K562 (cell line): ENCODE measurements around the gene SLC5A11. TPM values are rescaled to one million over a fixed set of nuclear protein-coding genes. Genes with fewer than 3 reads are reported as not detected.

Experiments used
- ATAC-seq: fragments of 200-7000 bp; cut with Tn5 transposase; 3 replicates; pipeline ENCODE4 v1.9.1; 2020; ENCODE audit warnings: moderate library complexity
- BruUV-seq: library from RNA; stranded (reverse); fragments of 400-500 nt; replicated peaks from 2 replicates; lab custom pipeline; 2021; lab: Mats Ljungman, UMichigan
- CTCF ChIA-PET: fragments of 300-600 bp; formaldehyde crosslinking; extraction: SDS; loops from one replicate; lab custom pipeline; 2021; ENCODE audit warnings: low intra/inter-chr PET ratio; lab: Yijun Ruan, JAX
- POLR2A ChIA-PET: fragments of 300-600, 350-650 bp; sonication (Branson Sonifier 250); formaldehyde crosslinking; extraction: SDS; loops from one replicate; lab custom pipeline; 2021; ENCODE audit warnings: antibody characterized with exemption, inconsistent platforms; lab: Yijun Ruan, JAX
- DNase-seq, 4 experiments: peaks; one replicate each; pipeline versions ENCODE4 v3.0.0 to v3.0.0-alpha.2; 2011 to 2018; ENCODE audit warnings: low spot score in 3 of 4, mixed read lengths in 3 of 4; ENCODE audit errors: extremely low read depth in 1 of 4
- FAIRE-seq: peaks from 2 replicates; lab custom pipeline; 2011; peaks lifted over from hg19 to GRCh38; lab: Jason Lieb, UNC
- H2AFZ ChIP-seq: 2 replicates; pipeline ENCODE4 v1.6.0; 2011; ENCODE audit warnings: low read depth, low read length, control low read depth, inconsistent platforms
- H3K27ac ChIP-seq: fragments of 200-600 bp; 3 replicates; pipeline ENCODE4 v1.8.0; 2011; ENCODE audit warnings: low read depth, mild to moderate bottlenecking, control low read depth, inconsistent platforms, low read length, moderate library complexity, mixed read lengths; ENCODE audit errors: extremely low read depth
- H3K27me3 ChIP-seq, 2 experiments: fragments of 300-600 bp in 1 of 2; 2 replicates in 1 of 2; 3 replicates in 1 of 2; pipeline versions ENCODE4 v1.6.0 to v1.8.0; 2011; ENCODE audit warnings: inconsistent platforms in 2 of 2, low read length in 2 of 2, mild to moderate bottlenecking in 1 of 2, mixed read lengths in 1 of 2, moderate library complexity in 1 of 2; ENCODE audit not compliant: control insufficient read depth in 2 of 2, insufficient read depth in 2 of 2
- H3K36me3 ChIP-seq: fragments of 300-600 bp; 3 replicates; pipeline ENCODE4 v1.8.0; 2011; ENCODE audit warnings: mild to moderate bottlenecking, low read length, inconsistent platforms; ENCODE audit not compliant: control insufficient read depth, insufficient read depth
- H3K4me1 ChIP-seq, 2 experiments: fragments of 200-600 bp in 1 of 2; replicated peaks in 1 of 2; 2 replicates in 1 of 2; 3 replicates in 1 of 2; pipeline versions ENCODE4 v1.5.1 to v1.8.0; 2011; ENCODE audit warnings: inconsistent platforms in 2 of 2, low read length in 2 of 2, mild to moderate bottlenecking in 1 of 2, mixed read lengths in 1 of 2, moderate library complexity in 1 of 2; ENCODE audit not compliant: control insufficient read depth in 2 of 2, insufficient read depth in 2 of 2
- H3K4me2 ChIP-seq: 2 replicates; pipeline ENCODE4 v1.6.1; 2011; ENCODE audit warnings: low read length, control low read depth, inconsistent platforms, mixed read lengths; ENCODE audit not compliant: insufficient read depth
- H3K4me3 ChIP-seq: fragments of 200-600 bp; sonication (generic), shearing (Covaris generic); 2 replicates; pipeline ENCODE4 v1.5.1; 2016; ENCODE audit warnings: control low read depth, inconsistent platforms
- H3K79me2 ChIP-seq: fragments of 200-600 bp; 3 replicates; pipeline ENCODE4 v1.8.0; 2011; ENCODE audit warnings: low read length, inconsistent platforms; ENCODE audit not compliant: control insufficient read depth, insufficient read depth
- H3K9ac ChIP-seq, 2 experiments: 2 replicates each; pipeline versions ENCODE4 v1.6.0 to v1.6.1; 2011; ENCODE audit warnings: low read depth in 2 of 2, low read length in 2 of 2, control low read depth in 1 of 2, inconsistent platforms in 1 of 2, mild to moderate bottlenecking in 1 of 2, mixed read lengths in 1 of 2; ENCODE audit not compliant: insufficient read depth in 1 of 2
- H3K9me1 ChIP-seq: one replicate; pipeline ENCODE4 v1.6.0; 2011; ENCODE audit warnings: inconsistent platforms, mild to moderate bottlenecking, low read length, moderate library complexity; ENCODE audit not compliant: control insufficient read depth, insufficient read depth
- H3K9me3 ChIP-seq: replicated peaks from 2 replicates; pipeline ENCODE4 v1.5.1; 2011; ENCODE audit warnings: low read depth, low read length, inconsistent platforms; ENCODE audit not compliant: control insufficient read depth, insufficient read depth
- H4K20me1 ChIP-seq: replicated peaks from 2 replicates; pipeline ENCODE4 v1.6.1; 2011; ENCODE audit warnings: low read length, inconsistent platforms, mixed read lengths; ENCODE audit not compliant: control insufficient read depth, insufficient read depth
- ARID2 ChIP-seq: fragments of 450-650 bp; IDR thresholded peaks from 2 replicates; pipeline ENCODE4 v1.6.1; 2017; ENCODE audit warnings: antibody characterized with exemption, mild to moderate bottlenecking
- CHCHD3 ChIP-seq: fragments of 250-450 bp; sonication (Bioruptor Pico); IDR thresholded peaks from 2 replicates; pipeline ENCODE4 v2.1.2; 2022; ENCODE audit warnings: mild to moderate bottlenecking
- DACH1 ChIP-seq: fragments of 450-650 bp; IDR thresholded peaks from 2 replicates; pipeline ENCODE4 v1.6.1; 2018; ENCODE audit not compliant: partially characterized antibody
- DIDO1 ChIP-seq: fragments of 450-650 bp; IDR thresholded peaks from 2 replicates; pipeline ENCODE4 v1.6.1; 2016; ENCODE audit warnings: low read depth, missing biosample characterization, missing genetic modification characterization
- GATA2 ChIP-seq: sonication (generic); formaldehyde crosslinking; IDR thresholded peaks from 2 replicates; pipeline ENCODE4 v1.4.0; 2020; ENCODE audit warnings: mild to moderate bottlenecking, missing genetic modification reagents
- HDAC3 ChIP-seq: fragments of 450-650 bp; IDR thresholded peaks from 2 replicates; pipeline ENCODE4 v1.6.1; 2018; ENCODE audit warnings: borderline replicate concordance, mild to moderate bottlenecking, moderate library complexity; ENCODE audit not compliant: partially characterized antibody
- MYNN ChIP-seq, 2 experiments: sonication (generic); formaldehyde crosslinking in 1 of 2; IDR thresholded peaks; 2 replicates each; pipeline versions ENCODE4 v1.5.0 to v1.6.1; 2016 to 2020; ENCODE audit warnings: antibody characterized with exemption in 1 of 2, missing genetic modification reagents in 1 of 2
- POLR2G ChIP-seq: fragments of 200-400 bp; formaldehyde crosslinking; IDR thresholded peaks from 2 replicates; pipeline ENCODE4 v1.6.1; 2017; ENCODE audit warnings: low read depth, mild to moderate bottlenecking, antibody characterized with exemption, low read length, moderate library complexity
- SMARCA4 ChIP-seq: fragments of 450-650 bp; IDR thresholded peaks from 2 replicates; pipeline ENCODE4 v1.6.1; 2016
- TAF7 ChIP-seq: fragments of 450-650 bp; IDR thresholded peaks from 2 replicates; pipeline ENCODE4 v1.6.1; 2016; ENCODE audit warnings: missing genetic modification characterization, missing compliant biosample characterization
- TAL1 ChIP-seq: fragments of 450-650 bp; IDR thresholded peaks from 2 replicates; pipeline ENCODE4 v1.6.1; 2016; ENCODE audit warnings: mild to moderate bottlenecking
- ZNF507 ChIP-seq: conservative IDR thresholded peaks from 2 replicates; pipeline ENCODE4 v1.6.1; 2017; ENCODE audit warnings: missing genetic modification characterization, missing compliant biosample characterization
- WGBS: fragments of 100-300 bp; shearing (Covaris generic); methylation state at CpG from one replicate; pipeline ENCODE4 v1.1.6; 2016; ENCODE audit warnings: low coverage, mixed read lengths; ENCODE audit not compliant: insufficient coverage; ENCODE audit errors: missing lambda C conversion rate; 5-methylcytosine and 5-hydroxymethylcytosine counted together
- in situ Hi-C: fragments of 300-500 bp; cut with MboI; formaldehyde crosslinking; loops from 4 replicates; pipeline ENCODE4 v1.15.0; 2018; ENCODE audit warnings: inconsistent platforms, mixed read lengths
- intact Hi-C: fragments of 100-400 bp; cut with micrococcal nuclease; formaldehyde crosslinking; loops from 2 replicates; pipeline ENCODE4 v1.14.2; 2022
- polyA plus RNA-seq, 8 experiments: library from polyadenylated mRNA; depleted of rRNA in 4 of 8; stranded (reverse) in 5 of 8; unstranded in 3 of 8; fragments of >200 nt; fragmentation: Nextera tagmentation in 2 of 8; fragmentation: Illumina TruSeq in 1 of 8; extraction: Ambion mirVana in 2 of 8; extraction: Trizol in 1 of 8; gene quantifications; 2 replicates each; pipeline versions ENCODE4 v1.2.1 to v1.2.3, GENCODE V29; 2011 to 2014; ENCODE audit warnings: inconsistent platforms in 1 of 8, missing spikeins in 1 of 8
- total RNA-seq, 7 experiments: library from RNA; depleted of rRNA in 6 of 7; stranded (reverse); fragments of >200 nt in 6 of 7; fragmentation: Illumina TruSeq in 2 of 7; extraction: Trizol in 2 of 7; gene quantifications; 2 replicates each; pipeline versions ENCODE4 v1.2.1 to v1.2.3, GENCODE V29; 2011 to 2021; ENCODE audit warnings: low replicate concordance in 1 of 7
- TF ChIP-seq, protein P1 (sequence below): fragments of 450-650 bp; IDR thresholded peaks from 2 replicates; pipeline ENCODE4 v1.7.0; 2016; ENCODE audit warnings: borderline replicate concordance
- TF ChIP-seq, protein P2 (sequence below), 2 experiments: fragments of 450-650 bp; IDR thresholded peaks; 2 replicates each; pipeline ENCODE4 v1.6.1; 2018; ENCODE audit warnings: mild to moderate bottlenecking in 2 of 2, low read depth in 1 of 2; ENCODE audit not compliant: partially characterized antibody in 2 of 2
- TF ChIP-seq, protein P3 (sequence below), 2 experiments: fragments of 450-650 bp; conservative IDR thresholded peaks; 2 replicates each; pipeline ENCODE4 v1.6.1; 2017; ENCODE audit warnings: mild to moderate bottlenecking in 2 of 2, moderate library complexity in 2 of 2

Gene SLC5A11
- total and polyA plus RNA-seq, 9 of the 15 experiments (the other 6 are each of a cell fraction or from before 2014, with no cell fraction given) = 0.04 to 0.25 (median 0.11) TPM; not detected in 3

DNA sequence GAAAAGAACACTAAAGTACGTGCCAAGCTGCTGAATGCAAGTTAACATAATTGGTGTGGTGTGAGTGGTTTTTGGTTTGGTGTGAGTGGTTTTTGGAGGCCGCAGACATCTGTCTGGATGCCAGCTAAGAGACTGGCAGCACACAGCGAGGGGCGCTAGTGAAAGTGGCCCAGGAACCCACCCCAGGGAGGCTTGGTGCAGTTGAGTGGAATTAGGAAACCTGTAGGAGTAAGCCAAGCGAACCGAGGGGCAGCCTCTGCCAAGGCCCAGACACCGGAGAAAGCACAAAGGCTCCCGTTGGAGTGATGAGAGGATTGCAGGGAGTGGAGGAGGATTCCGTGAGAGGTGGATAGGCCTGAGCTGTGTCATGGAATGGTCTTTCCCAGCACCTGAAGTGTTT is 24.6 kb upstream of the SLC5A11 start (continued):
- TF ChIP-seq DIDO1 (tag) (no peak), HDAC3 (no peak), ZNF507 (tag) (no peak)
- TF ChIP-seq, all 486 proteins: peak for 0

DNA sequence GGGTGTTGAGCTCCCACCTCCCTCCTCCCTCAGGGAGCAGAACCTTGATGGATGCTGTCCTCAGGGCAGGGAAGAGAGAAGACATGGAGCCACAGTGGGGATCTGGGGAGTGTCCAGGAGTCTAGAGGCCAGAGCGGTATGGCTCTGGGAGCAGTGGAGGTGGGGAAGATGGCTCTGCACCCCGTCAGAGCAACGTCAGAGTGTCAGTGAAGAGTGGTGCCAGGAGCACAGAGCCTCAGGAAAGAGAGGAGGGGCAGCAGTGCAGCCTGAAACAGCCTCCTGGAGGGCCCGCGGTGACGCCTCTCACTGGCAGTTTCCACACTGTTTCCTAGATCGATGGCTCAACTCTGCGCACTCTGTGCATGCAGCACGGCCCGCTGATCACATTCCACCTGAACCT is 23.2 kb upstream of the SLC5A11 start:
- ATAC-seq = no peak
- CTCF ChIA-PET = no interaction called here

More for the DNA sequence above, 23.2 kb upstream of the SLC5A11 start:
- BruUV-seq = no TSS peak
- in situ Hi-C loops (no loop called here), intact Hi-C loops (no loop called here)
- no peaks in the 10 kb centered on the region for H3K27me3 ChIP-seq
- H3K9me1 ChIP-seq = no peaks in the 10 kb centered on the region
- H3K79me2 ChIP-seq = no peaks in the 10 kb centered on the region
- no peak overlapping the region for H2AFZ ChIP-seq
- 86% methylated on average over 7 of the region's 10 CpGs for WGBS
- no peaks in the 10 kb centered on the region for H4K20me1 ChIP-seq
- H3K4me1 ChIP-seq = no peaks in the 10 kb centered on the region
- TF ChIP-seq, protein P1, sequence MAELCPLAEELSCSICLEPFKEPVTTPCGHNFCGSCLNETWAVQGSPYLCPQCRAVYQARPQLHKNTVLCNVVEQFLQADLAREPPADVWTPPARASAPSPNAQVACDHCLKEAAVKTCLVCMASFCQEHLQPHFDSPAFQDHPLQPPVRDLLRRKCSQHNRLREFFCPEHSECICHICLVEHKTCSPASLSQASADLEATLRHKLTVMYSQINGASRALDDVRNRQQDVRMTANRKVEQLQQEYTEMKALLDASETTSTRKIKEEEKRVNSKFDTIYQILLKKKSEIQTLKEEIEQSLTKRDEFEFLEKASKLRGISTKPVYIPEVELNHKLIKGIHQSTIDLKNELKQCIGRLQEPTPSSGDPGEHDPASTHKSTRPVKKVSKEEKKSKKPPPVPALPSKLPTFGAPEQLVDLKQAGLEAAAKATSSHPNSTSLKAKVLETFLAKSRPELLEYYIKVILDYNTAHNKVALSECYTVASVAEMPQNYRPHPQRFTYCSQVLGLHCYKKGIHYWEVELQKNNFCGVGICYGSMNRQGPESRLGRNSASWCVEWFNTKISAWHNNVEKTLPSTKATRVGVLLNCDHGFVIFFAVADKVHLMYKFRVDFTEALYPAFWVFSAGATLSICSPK = no peak
- TF ChIP-seq SMARCA4 (no peak), POLR2G (no peak), MYNN (IDR thresholded peaks at IDR 0.05) (no peak), MYNN (CRISPR knock-in tag; IDR thresholded peaks at IDR 0.05) (no peak), CHCHD3 (CRISPR knock-in tag) (no peak), DACH1 (no peak), ARID2 (no peak), TAF7 (tag) (no peak), GATA2 (no peak), TAL1 (no peak)
- TF ChIP-seq, protein P2, sequence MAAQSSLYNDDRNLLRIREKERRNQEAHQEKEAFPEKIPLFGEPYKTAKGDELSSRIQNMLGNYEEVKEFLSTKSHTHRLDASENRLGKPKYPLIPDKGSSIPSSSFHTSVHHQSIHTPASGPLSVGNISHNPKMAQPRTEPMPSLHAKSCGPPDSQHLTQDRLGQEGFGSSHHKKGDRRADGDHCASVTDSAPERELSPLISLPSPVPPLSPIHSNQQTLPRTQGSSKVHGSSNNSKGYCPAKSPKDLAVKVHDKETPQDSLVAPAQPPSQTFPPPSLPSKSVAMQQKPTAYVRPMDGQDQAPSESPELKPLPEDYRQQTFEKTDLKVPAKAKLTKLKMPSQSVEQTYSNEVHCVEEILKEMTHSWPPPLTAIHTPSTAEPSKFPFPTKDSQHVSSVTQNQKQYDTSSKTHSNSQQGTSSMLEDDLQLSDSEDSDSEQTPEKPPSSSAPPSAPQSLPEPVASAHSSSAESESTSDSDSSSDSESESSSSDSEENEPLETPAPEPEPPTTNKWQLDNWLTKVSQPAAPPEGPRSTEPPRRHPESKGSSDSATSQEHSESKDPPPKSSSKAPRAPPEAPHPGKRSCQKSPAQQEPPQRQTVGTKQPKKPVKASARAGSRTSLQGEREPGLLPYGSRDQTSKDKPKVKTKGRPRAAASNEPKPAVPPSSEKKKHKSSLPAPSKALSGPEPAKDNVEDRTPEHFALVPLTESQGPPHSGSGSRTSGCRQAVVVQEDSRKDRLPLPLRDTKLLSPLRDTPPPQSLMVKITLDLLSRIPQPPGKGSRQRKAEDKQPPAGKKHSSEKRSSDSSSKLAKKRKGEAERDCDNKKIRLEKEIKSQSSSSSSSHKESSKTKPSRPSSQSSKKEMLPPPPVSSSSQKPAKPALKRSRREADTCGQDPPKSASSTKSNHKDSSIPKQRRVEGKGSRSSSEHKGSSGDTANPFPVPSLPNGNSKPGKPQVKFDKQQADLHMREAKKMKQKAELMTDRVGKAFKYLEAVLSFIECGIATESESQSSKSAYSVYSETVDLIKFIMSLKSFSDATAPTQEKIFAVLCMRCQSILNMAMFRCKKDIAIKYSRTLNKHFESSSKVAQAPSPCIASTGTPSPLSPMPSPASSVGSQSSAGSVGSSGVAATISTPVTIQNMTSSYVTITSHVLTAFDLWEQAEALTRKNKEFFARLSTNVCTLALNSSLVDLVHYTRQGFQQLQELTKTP (IDR thresholded peaks at IDR 0.05; ENCODE audit: low read depth in 1 of 2, partially characterized antibody in 2 of 2) = no peak
- TF ChIP-seq, protein P3, sequence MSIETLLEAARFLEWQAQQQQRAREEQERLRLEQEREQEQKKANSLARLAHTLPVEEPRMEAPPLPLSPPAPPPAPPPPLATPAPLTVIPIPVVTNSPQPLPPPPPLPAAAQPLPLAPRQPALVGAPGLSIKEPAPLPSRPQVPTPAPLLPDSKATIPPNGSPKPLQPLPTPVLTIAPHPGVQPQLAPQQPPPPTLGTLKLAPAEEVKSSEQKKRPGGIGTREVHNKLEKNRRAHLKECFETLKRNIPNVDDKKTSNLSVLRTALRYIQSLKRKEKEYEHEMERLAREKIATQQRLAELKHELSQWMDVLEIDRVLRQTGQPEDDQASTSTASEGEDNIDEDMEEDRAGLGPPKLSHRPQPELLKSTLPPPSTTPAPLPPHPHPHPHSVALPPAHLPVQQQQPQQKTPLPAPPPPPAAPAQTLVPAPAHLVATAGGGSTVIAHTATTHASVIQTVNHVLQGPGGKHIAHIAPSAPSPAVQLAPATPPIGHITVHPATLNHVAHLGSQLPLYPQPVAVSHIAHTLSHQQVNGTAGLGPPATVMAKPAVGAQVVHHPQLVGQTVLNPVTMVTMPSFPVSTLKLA (conservative IDR thresholded peaks at IDR 0.05) = no peak
- DNase-seq = no peak
- H3K9ac ChIP-seq = no peak overlapping the region
- POLR2A ChIA-PET = no interaction called here
- no peak overlapping the region for H3K4me3 ChIP-seq
- H3K9me3 ChIP-seq = no peaks in the 10 kb centered on the region
- peaks cover 82% of the 10 kb centered on the region for H3K36me3 ChIP-seq
- no peak overlapping the region for H3K4me2 ChIP-seq
- no peak overlapping the region for H3K27ac ChIP-seq
- FAIRE-seq = no peak
